VCaP (cell line): ENCODE results near the gene HEXD.

Experiments
- H3K27ac ChIP-seq: fragments of 450-650 bp; 2 replicates; pipeline ENCODE4 v1.5.1; 2017
- CTCF ChIP-seq: fragments of 450-650 bp; conservative IDR thresholded peaks from 2 replicates; pipeline ENCODE4 v1.5.1; 2017; ENCODE audit warnings: mild to moderate bottlenecking, moderate library complexity

The HEXD gene

GRCh38 chr17:82438401-82439193 is 20.4 kb downstream of the HEXD start:
- H3K27ac ChIP-seq: no peak overlapping the region

GRCh38 chr17:82439194-82439828 is 21.2 kb downstream of the HEXD start:
- no peak overlapping the region for H3K27ac ChIP-seq
- TF ChIP-seq CTCF: no peak

More at GRCh38 chr17:82438401-82439193, 20.4 kb downstream of the HEXD start:
- no peak for TF ChIP-seq CTCF

GRCh38 chr17:82439829-82440365 is 21.8 kb downstream of the HEXD start:
- no peak for TF ChIP-seq CTCF
- H3K27ac ChIP-seq: no peak overlapping the region

GRCh38 chr17:82440469-82440981 is 22.4 kb downstream of the HEXD start:
- H3K27ac ChIP-seq: no peak overlapping the region
- no peak for TF ChIP-seq CTCF

GRCh38 chr17:82440991-82441627 is 23.0 kb downstream of the HEXD start:
- no peak for TF ChIP-seq CTCF
- H3K27ac ChIP-seq: no peak overlapping the region

- H3K27ac ChIP-seq: no peak overlapping the region
- no peak for TF ChIP-seq CTCF
These were observed 23.7 kb downstream of the HEXD start for GRCh38 chr17:82441691-82442487.
